Activated T-cell treated with anti-CD3 and anti-CD28 coated beads for 24 hours (primary cell): Measurements from ENCODE around the gene DOCK4.
A peak's percentile ranks its signal among the peaks of the same experiment; 100 is the strongest.

Source experiments
- DNase-seq: peaks from one replicate; pipeline ENCODE4 v3.0.0-alpha.2; 2020; ENCODE audit warnings: low read depth

Gene DOCK4

GRCh38 chr7:112220877-112221434 lies 14.8 kb upstream of the DOCK4 start:
- no peak for DNase-seq

- DNase-seq: no peak
Observed at GRCh38 chr7:112215787-112216186, 9.6 kb upstream of the DOCK4 start.

GRCh38 chr7:112214883-112215282 lies 8.7 kb upstream of the DOCK4 start:
- DNase-seq: no peak

GRCh38 chr7:112214268-112214667 lies 8.1 kb upstream of the DOCK4 start:
- no peak for DNase-seq

GRCh38 chr7:112213735-112214134 lies 7.5 kb upstream of the DOCK4 start:
- no peak for DNase-seq

GRCh38 chr7:112212571-112212970 lies 6.4 kb upstream of the DOCK4 start:
- no peak for DNase-seq

GRCh38 chr7:112211348-112211907 lies 5.2 kb upstream of the DOCK4 start:
- DNase-seq: no peak

- DNase-seq: no peak
Observed at GRCh38 chr7:112207765-112208164, 1.6 kb upstream of the DOCK4 start.

GRCh38 chr7:112206991-112207592 lies 893 bp upstream of the DOCK4 start:
- no peak for DNase-seq

GRCh38 chr7:112205343-112206237 lies 609 bp downstream of the DOCK4 start:
- DNase-seq: peak; percentile 11

GRCh38 chr7:112204499-112205342 lies 1.5 kb downstream of the DOCK4 start:
- no peak for DNase-seq

GRCh38 chr7:112203365-112203739 lies 2.8 kb downstream of the DOCK4 start:
- DNase-seq: no peak

GRCh38 chr7:112202816-112203215 lies 3.4 kb downstream of the DOCK4 start:
- DNase-seq: no peak

GRCh38 chr7:112201839-112202238 lies 4.4 kb downstream of the DOCK4 start:
- DNase-seq: no peak

GRCh38 chr7:112201411-112201810 lies 4.8 kb downstream of the DOCK4 start:
- no peak for DNase-seq

- no peak for DNase-seq
Observed at GRCh38 chr7:112199672-112200071, 6.5 kb downstream of the DOCK4 start.

- no peak for DNase-seq
Observed at GRCh38 chr7:112199035-112199655, 7.1 kb downstream of the DOCK4 start.

- DNase-seq: no peak
Observed at GRCh38 chr7:112197322-112197721, 8.9 kb downstream of the DOCK4 start.

GRCh38 chr7:112195717-112196116 lies 10.5 kb downstream of the DOCK4 start:
- DNase-seq: no peak

- no peak for DNase-seq
Observed at GRCh38 chr7:112193915-112194502, 12.2 kb downstream of the DOCK4 start.
